Activated CD8-positive, alpha-beta memory T cell treated with anti-CD3 and anti-CD28 coated beads for 36 hours (primary cell): ENCODE results near the gene VTI1A. TPM values are rescaled to one million over a fixed set of nuclear protein-coding genes. Genes with fewer than 3 reads are reported as not detected.
"Not testable (repeated sequence)": the region's sequence is repeated elsewhere in the genome, so short reads cannot be mapped to it uniquely, and the experiment has no call there.

Experiments used
- CTCF ChIA-PET: fragments of 350-600 bp; sonication (Branson Sonifier 250); formaldehyde crosslinking; loops from one replicate; lab custom pipeline; 2021; ENCODE audit warnings: antibody characterized with exemption; lab: Charles Lee
- POLR2A ChIA-PET: fragments of 350-600 bp; sonication (Branson Sonifier 250); formaldehyde crosslinking; loops from one replicate; lab custom pipeline; 2021; ENCODE audit warnings: antibody characterized with exemption; lab: Charles Lee
- total RNA-seq, 2 experiments: library from RNA; stranded (reverse); gene quantifications; one replicate each; pipeline ENCODE4 v1.2.3, GENCODE V29; 2021

The VTI1A gene
- total RNA-seq, 2 experiments from 2014 or later: 35.5 to 37.8 TPM

DNA sequence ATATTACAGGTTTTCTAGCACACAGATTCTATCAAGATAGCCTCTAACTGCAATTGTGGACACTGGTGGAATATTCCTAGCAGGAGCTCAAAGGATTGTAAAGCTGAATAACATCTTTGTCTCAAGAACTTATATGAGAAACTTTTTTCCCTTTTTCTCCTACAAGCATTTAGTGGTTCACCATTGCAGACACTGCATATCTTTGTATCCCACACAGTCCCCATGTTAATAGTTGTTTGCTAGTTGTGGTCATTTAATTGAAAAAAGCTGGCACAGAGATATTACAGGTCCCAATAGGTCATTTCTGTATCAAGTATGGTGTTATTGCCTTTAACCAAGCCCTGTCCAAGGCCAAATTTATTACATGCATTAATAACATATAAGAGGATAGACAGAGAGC is 276.9 kb downstream of the VTI1A start:
- CTCF ChIA-PET: no interaction called here

GRCh38 chr10:112724404-112724991 is 277.5 kb downstream of the VTI1A start:
- ChIA-PET CTCF (no interaction called here), POLR2A (no interaction called here)

More for the DNA sequence above, 276.9 kb downstream of the VTI1A start:
- POLR2A ChIA-PET: no interaction called here

GRCh38 chr10:112728118-112728883 is 281.3 kb downstream of the VTI1A start:
- ChIA-PET POLR2A (no interaction called here), CTCF (no interaction called here)

- CTCF ChIA-PET: interaction anchor here (1.4 kb wide), 1 partner anchor 7 kb away, joined by 4 read pairs; no protein-coding TSS in a partner anchor
- POLR2A ChIA-PET: no interaction called here
Measured at GRCh38 chr10:112728997-112729396, 282.0 kb downstream of the VTI1A start.

DNA sequence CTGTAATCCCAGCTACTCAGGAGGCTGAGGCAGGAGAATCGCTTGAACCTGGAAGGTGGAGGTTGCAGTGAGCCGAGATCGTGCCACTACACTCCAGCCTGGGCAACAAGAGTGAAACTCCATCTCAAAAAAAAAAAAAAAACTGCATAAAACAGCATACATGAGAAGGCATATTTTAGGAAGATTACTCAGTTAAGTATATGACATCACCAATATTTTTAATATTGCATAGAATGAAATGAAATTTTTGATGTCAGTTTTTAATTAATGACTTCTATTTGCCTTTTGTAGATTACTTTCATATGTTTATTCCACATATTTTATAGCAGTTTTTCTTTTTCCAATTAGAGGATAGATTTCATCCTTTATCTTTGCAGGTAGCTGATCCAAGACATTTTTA is 284.4 kb downstream of the VTI1A start:
- POLR2A ChIA-PET: not testable (repeated sequence)
- CTCF ChIA-PET: interaction anchor here (1.0 kb wide), 1 partner anchor 35 kb away, joined by 3 read pairs; no protein-coding TSS in a partner anchor

DNA sequence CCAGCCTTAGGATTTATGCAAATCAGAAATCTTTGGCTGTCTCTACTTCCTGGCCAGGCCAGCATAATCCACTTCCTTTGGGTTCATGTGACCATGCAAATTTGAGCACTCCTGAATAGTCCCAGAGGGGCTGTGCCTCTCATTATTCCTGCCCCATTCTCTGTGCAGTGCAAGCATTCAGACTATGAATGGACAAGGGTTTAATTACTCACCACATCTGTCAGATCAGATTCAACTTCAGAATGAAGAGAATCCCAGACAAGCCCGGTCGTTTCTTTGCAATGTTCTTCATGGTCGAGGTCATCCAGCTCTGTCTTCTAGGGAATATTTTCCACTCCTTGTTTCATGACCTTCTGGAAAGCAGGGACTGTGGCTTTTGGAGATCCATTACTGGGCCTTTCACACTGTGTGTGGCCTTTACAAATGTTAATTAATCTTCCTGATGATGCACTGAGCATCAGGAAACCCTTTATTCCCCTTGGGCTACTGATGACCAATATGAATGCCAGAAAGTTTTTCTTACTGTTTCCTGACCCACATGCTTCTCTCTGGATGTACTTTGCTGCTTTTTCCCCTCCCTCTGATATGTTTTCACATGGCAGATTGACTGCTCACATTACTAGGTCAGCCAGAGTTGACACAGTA is 285.4 kb downstream of the VTI1A start:
- ChIA-PET CTCF (interaction anchor here (1.0 kb wide), 1 partner anchor 36 kb away, joined by 3 read pairs; no protein-coding TSS in a partner anchor), POLR2A (no interaction called here)

GRCh38 chr10:112735041-112735695 is 288.2 kb downstream of the VTI1A start:
- ChIA-PET POLR2A (no interaction called here), CTCF (interaction anchor here (1.0 kb wide), 1 partner anchor 62 kb away, joined by 3 read pairs; no protein-coding TSS in a partner anchor)

GRCh38 chr10:112738606-112739591 is 291.9 kb downstream of the VTI1A start:
- POLR2A ChIA-PET: no interaction called here
- CTCF ChIA-PET: no interaction called here

GRCh38 chr10:112739592-112740353 is 292.8 kb downstream of the VTI1A start:
- ChIA-PET CTCF (no interaction called here), POLR2A (no interaction called here)

- POLR2A ChIA-PET: no interaction called here
Measured at GRCh38 chr10:112741830-112742402, 294.9 kb downstream of the VTI1A start.

DNA sequence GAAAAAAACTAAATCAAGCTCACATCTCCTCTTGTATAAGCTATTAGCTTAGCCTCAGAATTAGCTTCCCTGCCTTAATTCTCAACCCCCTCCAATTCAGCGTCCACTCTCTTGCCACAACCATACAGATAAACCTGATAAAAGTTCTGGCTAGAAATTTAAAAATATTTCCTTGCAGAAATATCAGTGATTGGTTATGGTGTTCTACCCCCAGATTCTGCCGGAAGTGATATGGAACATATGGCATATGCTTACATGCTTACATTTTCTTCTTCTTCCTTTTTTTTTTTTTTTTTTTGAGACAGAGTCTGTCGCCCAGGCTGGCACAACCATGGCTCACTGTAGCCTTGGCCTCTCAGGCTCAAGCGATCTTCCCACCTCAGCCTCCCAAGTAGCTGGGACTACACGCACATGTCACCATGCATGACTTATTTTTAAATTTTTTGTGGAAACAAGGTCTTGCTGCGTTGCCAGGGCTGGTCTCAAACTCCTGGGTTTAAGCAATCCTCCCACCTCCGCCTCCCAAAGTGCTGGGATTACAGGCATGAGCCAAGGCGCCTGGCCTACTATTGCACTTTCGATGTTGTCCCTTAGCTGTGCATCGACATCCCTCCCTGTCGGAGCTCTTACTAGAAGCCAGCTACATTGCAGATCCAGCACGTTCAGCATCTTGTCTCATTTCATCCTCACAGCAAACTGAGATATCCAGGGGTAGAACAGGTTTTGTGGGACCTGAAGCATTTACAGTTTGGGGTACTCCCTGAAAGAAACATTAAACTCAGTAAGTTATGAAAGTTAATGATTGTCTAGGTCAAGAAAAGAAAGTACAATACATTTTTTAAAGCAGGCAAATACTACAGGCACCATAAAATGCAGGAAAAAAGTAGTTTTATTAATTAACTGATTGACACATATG is 297.4 kb downstream of the VTI1A start:
- CTCF ChIA-PET: interaction anchor here (0.7 to 1.7 kb wide), 2 partner anchors 15 to 507 kb away, joined by 3 to 4 read pairs; no protein-coding TSS in a partner anchor
- POLR2A ChIA-PET: no interaction called here

More at GRCh38 chr10:112741830-112742402, 294.9 kb downstream of the VTI1A start:
- CTCF ChIA-PET: no interaction called here

GRCh38 chr10:112746329-112746728 is 299.3 kb downstream of the VTI1A start:
- ChIA-PET POLR2A (no interaction called here), CTCF (no interaction called here)

- ChIA-PET POLR2A (no interaction called here), CTCF (no interaction called here)
Measured at GRCh38 chr10:112750427-112751167, 303.6 kb downstream of the VTI1A start.

- ChIA-PET CTCF (no interaction called here), POLR2A (no interaction called here)
Measured at GRCh38 chr10:112751651-112752050, 304.6 kb downstream of the VTI1A start.

- POLR2A ChIA-PET: no interaction called here
- CTCF ChIA-PET: no interaction called here
Measured at GRCh38 chr10:112752288-112752687, 305.3 kb downstream of the VTI1A start.

DNA sequence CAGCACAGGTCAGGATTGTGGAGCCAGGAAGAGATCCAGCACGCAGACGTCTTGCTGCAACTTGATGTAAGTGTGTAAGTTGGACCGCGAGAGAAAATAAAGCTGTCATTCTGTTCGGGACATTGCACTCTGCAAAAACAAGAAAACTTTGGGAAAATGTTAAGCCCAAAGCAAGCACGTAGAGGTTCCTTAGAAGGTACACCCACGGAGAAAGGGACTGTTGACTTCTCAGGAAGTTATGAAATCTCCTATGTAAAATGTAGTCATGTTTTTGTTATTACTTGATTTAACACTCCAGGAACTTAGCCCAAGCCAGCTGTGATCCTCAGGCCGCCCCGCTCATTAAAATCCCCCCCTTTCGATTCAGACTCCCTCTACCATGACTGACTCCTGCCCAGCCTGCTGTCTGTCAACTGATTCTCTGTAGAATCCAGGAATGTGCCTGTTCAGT is 307.0 kb downstream of the VTI1A start:
- ChIA-PET POLR2A (no interaction called here), CTCF (no interaction called here)
